IMR-90 (cell line): ENCODE data around the gene CIAO2A. TPM values are rescaled to one million over a fixed set of nuclear protein-coding genes. Genes with fewer than 3 reads are reported as not detected.

Experiments
- ATAC-seq: fragments of 200-7000 bp; cut with Tn5 transposase; 2 replicates; pipeline ENCODE4 v1.9.1; 2020; ENCODE audit warnings: low read depth, mild to moderate bottlenecking, moderate library complexity
- BruUV-seq: library from RNA; stranded (reverse); fragments of 400-500 nt; replicated peaks from 2 replicates; lab custom pipeline; 2021; lab: Mats Ljungman, UMichigan
- CTCF ChIA-PET: fragments of 300-600 bp; formaldehyde crosslinking; extraction: SDS; loops from one replicate; lab custom pipeline; 2021; ENCODE audit warnings: antibody characterized with exemption; lab: Yijun Ruan, JAX
- POLR2A ChIA-PET: fragments of 300-600 bp; sonication (Branson Sonifier 250); formaldehyde crosslinking; loops from one replicate; lab custom pipeline; 2022; ENCODE audit warnings: antibody characterized with exemption; ENCODE audit not compliant: unreplicated experiment; lab: Charles Lee
- DNase-seq: peaks from one replicate; pipeline ENCODE4 v3.0.0; 2013
- H2AFZ ChIP-seq: replicated peaks from 2 replicates; pipeline ENCODE3; 2013; ENCODE audit warnings: low read length, mild to moderate bottlenecking; ENCODE audit not compliant: poor library complexity
- H2AK5ac ChIP-seq: 2 replicates; pipeline ENCODE4 v1.6.1; 2013; ENCODE audit warnings: low read depth, low read length, inconsistent platforms
- H2AK9ac ChIP-seq: replicated peaks from 2 replicates; pipeline ENCODE3; 2013; ENCODE audit warnings: mild to moderate bottlenecking, low read depth, low read length, moderate library complexity; ENCODE audit not compliant: poor library complexity
- H2BK120ac ChIP-seq: 2 replicates; pipeline ENCODE4 v1.6.1; 2013; ENCODE audit warnings: low read depth, low read length, inconsistent platforms
- H2BK15ac ChIP-seq: 3 replicates; pipeline ENCODE4 v1.6.1; 2013; ENCODE audit warnings: low read depth, low read length, inconsistent platforms
- H2BK20ac ChIP-seq: 2 replicates; pipeline ENCODE4 v1.6.1; 2013; ENCODE audit warnings: low read depth, mild to moderate bottlenecking, inconsistent platforms, low read length, moderate library complexity
- H2BK5ac ChIP-seq: 2 replicates; pipeline ENCODE4 v1.6.1; 2013; ENCODE audit warnings: mild to moderate bottlenecking, low read depth, low read length, inconsistent platforms; ENCODE audit not compliant: poor library complexity, severe bottlenecking
- H3K14ac ChIP-seq: replicated peaks from 2 replicates; pipeline ENCODE4 v1.6.1; 2013; ENCODE audit warnings: low read depth, low read length, inconsistent platforms
- H3K18ac ChIP-seq: 2 replicates; pipeline ENCODE4 v1.6.1; 2013; ENCODE audit warnings: low read depth, low read length, control low read depth
- H3K23ac ChIP-seq: 2 replicates; pipeline ENCODE4 v1.6.1; 2013; ENCODE audit warnings: low read depth, low read length, inconsistent platforms
- H3K27ac ChIP-seq: 2 replicates; pipeline ENCODE4 v1.5.1; 2013; ENCODE audit warnings: mild to moderate bottlenecking, control low read depth, low read length; ENCODE audit not compliant: insufficient read depth
- H3K27me3 ChIP-seq: 2 replicates; pipeline ENCODE4 v1.6.1; 2013; ENCODE audit warnings: low read length; ENCODE audit not compliant: control insufficient read depth, insufficient read depth
- H3K36me3 ChIP-seq: 2 replicates; pipeline ENCODE4 v1.6.1; 2013; ENCODE audit warnings: low read length, mixed read lengths; ENCODE audit not compliant: control insufficient read depth, insufficient read depth
- H3K4ac ChIP-seq: 2 replicates; pipeline ENCODE4 v1.6.1; 2013; ENCODE audit warnings: low read depth, low read length, inconsistent platforms
- H3K4me1 ChIP-seq: 2 replicates; pipeline ENCODE4 v1.6.1; 2013; ENCODE audit warnings: low read length, mixed read lengths; ENCODE audit not compliant: control insufficient read depth, insufficient read depth
- H3K4me2 ChIP-seq: 2 replicates; pipeline ENCODE4 v1.6.1; 2013; ENCODE audit warnings: low read depth, mild to moderate bottlenecking, control low read depth, low read length, moderate library complexity
- H3K4me3 ChIP-seq: 2 replicates; pipeline ENCODE4 v1.5.1; 2013; ENCODE audit warnings: low read depth, mild to moderate bottlenecking, control low read depth, low read length, moderate library complexity; ENCODE audit not compliant: insufficient read depth
- H3K56ac ChIP-seq: 2 replicates; pipeline ENCODE4 v1.6.1; 2013; ENCODE audit warnings: low read length, inconsistent platforms; ENCODE audit not compliant: insufficient read depth; ENCODE audit errors: extremely low read depth
- H3K79me1 ChIP-seq, 2 experiments: 2 replicates each; pipeline ENCODE4 v1.6.1; 2013; ENCODE audit warnings: low read length in 2 of 2, inconsistent platforms in 1 of 2, low read depth in 1 of 2
- H3K9ac ChIP-seq: 2 replicates; pipeline ENCODE4 v1.6.1; 2013; ENCODE audit warnings: low read depth, low read length, control low read depth
- H3K9me1 ChIP-seq: 2 replicates; pipeline ENCODE4 v1.6.1; 2013; ENCODE audit warnings: low read length, inconsistent platforms; ENCODE audit not compliant: insufficient read depth
- H3K9me3 ChIP-seq: 2 replicates; pipeline ENCODE4 v1.6.1; 2013; ENCODE audit warnings: low read length; ENCODE audit not compliant: control insufficient read depth, insufficient read depth
- H4K20me1 ChIP-seq: 2 replicates; pipeline ENCODE4 v1.6.1; 2013; ENCODE audit warnings: low read length, inconsistent platforms; ENCODE audit not compliant: insufficient read depth
- H4K5ac ChIP-seq: 2 replicates; pipeline ENCODE4 v1.6.1; 2013; ENCODE audit warnings: mild to moderate bottlenecking, low read depth, low read length, control low read depth
- H4K8ac ChIP-seq, 2 experiments: 2 replicates each; pipeline ENCODE4 v1.6.1; 2013; ENCODE audit warnings: low read depth in 2 of 2, low read length in 2 of 2, control low read depth in 1 of 2, inconsistent platforms in 1 of 2
- H4K91ac ChIP-seq: 2 replicates; pipeline ENCODE4 v1.6.1; 2013; ENCODE audit warnings: low read depth, low read length, inconsistent platforms; ENCODE audit not compliant: insufficient read depth
- CHD1 ChIP-seq: IDR thresholded peaks from 2 replicates; pipeline ENCODE4 v1.6.1; 2012; ENCODE audit warnings: low read depth, low read length, improper control_type of control experiment
- MAFK ChIP-seq: IDR thresholded peaks from 2 replicates; pipeline ENCODE4 v1.6.1; 2012; ENCODE audit warnings: low read depth, low read length, improper control_type of control experiment
- WGBS, 2 experiments: methylation state at CpG; one replicate each; pipeline versions ENCODE4 v1.1.5 to v1.1.7; 2013; ENCODE audit warnings: missing lambda C conversion rate in 2 of 2; ENCODE audit not compliant: insufficient read length in 1 of 2; ENCODE audit errors: extremely low coverage in 2 of 2; 5-methylcytosine and 5-hydroxymethylcytosine counted together
- dilution Hi-C: fragments of 300-500 bp; cut with HindIII; formaldehyde crosslinking; loops from one replicate; pipeline ENCODE4 v1.14.3; 2018; ENCODE audit warnings: low sequenced_read_pairs; ENCODE audit not compliant: unreplicated experiment
- in situ Hi-C: fragments of 300-500 bp; cut with MboI; formaldehyde crosslinking; loops from 3 replicates; pipeline ENCODE4 v1.14.3; 2019; ENCODE audit warnings: low sequenced_read_pairs, inconsistent platforms, mixed read lengths
- intact Hi-C: fragments of 100-400 bp; cut with micrococcal nuclease; formaldehyde crosslinking; loops from 2 replicates; pipeline ENCODE4 v1.10.0; 2022
- polyA plus RNA-seq, 3 experiments: library from polyadenylated mRNA; depleted of rRNA; stranded (reverse); fragments of >200 nt; gene quantifications; 2 replicates each; pipeline ENCODE4 v1.2.3, GENCODE V29; 2012; ENCODE audit warnings: low replicate concordance in 1 of 3
- total RNA-seq: library from RNA; depleted of rRNA; stranded (reverse); fragments of >200 nt; gene quantifications from 2 replicates; pipeline ENCODE4 v1.2.3, GENCODE V29; 2012

Gene CIAO2A
- total and polyA plus RNA-seq, 2 of the 4 experiments (the other 2 are of a cell fraction): 36.7 to 38.3 TPM

- dilution Hi-C loops: no loop called here
Measured at GRCh38 chr15:64112073-64112772, 18.6 kb upstream of the CIAO2A start.

More at GRCh38 chr15:64112073-64112772, 18.6 kb upstream of the CIAO2A start:
- DNase-seq (no peak), ATAC-seq (0 out of 2 replicates have a peak, but pooled peaks have one; percentile 16)
- intact Hi-C loops: loop anchor here (5.0 kb wide), 1 partner anchor 35 kb away; no protein-coding TSS in a partner anchor
- no peak overlapping the region for H3K56ac ChIP-seq
- H2BK15ac ChIP-seq: no peak overlapping the region
- H3K4ac ChIP-seq: no peak overlapping the region
- no peak overlapping the region for H2AK9ac ChIP-seq
- H4K20me1 ChIP-seq: peaks cover 29% of the 10 kb centered on the region; the same call in 1 of the 2 replicates
- TF ChIP-seq MAFK (peak; percentile 98), CHD1 (no peak)
- H4K5ac ChIP-seq: no peak overlapping the region
- no peak overlapping the region for H3K18ac ChIP-seq
- H3K9ac ChIP-seq: no peak overlapping the region
- peaks cover 37 to 55% of the 10 kb centered on the region in 2 experiments for H3K79me1 ChIP-seq
- H3K23ac ChIP-seq: peak overlapping the region; percentile 32; the same call in 1 of the 2 replicates
- no peak overlapping the region for H3K4me3 ChIP-seq
- no peak overlapping the region for H3K27ac ChIP-seq
- no peak overlapping the region for H2BK20ac ChIP-seq
- POLR2A ChIA-PET: interaction anchor here (1.5 kb wide), 1 partner anchor 18 kb away, joined by 3 read pairs; the partner anchor contains the start of gene CIAO2A
- H3K36me3 ChIP-seq: peaks cover 18% of the 10 kb centered on the region
- in situ Hi-C loops: no loop called here
- CTCF ChIA-PET: interaction anchor here (1.3 kb wide), 1 partner anchor 13 kb away, joined by 5 read pairs; no protein-coding TSS in a partner anchor
- H3K4me1 ChIP-seq: peaks cover 4% of the 10 kb centered on the region
- H3K27me3 ChIP-seq: no peaks in the 10 kb centered on the region
- H2BK120ac ChIP-seq: no peak overlapping the region
- no peaks in the 10 kb centered on the region for H3K9me3 ChIP-seq
- H2AFZ ChIP-seq: no peak overlapping the region
- no peak overlapping the region for H2AK5ac ChIP-seq
- no peak overlapping the region for H4K91ac ChIP-seq
- no peak overlapping the region for H4K8ac ChIP-seq
- WGBS, 2 experiments: no CpG with 5 or more reads among the region's 4 CpGs
- BruUV-seq: no TSS peak
- H3K9me1 ChIP-seq: peaks cover 9% of the 10 kb centered on the region
- H3K4me2 ChIP-seq: no peak overlapping the region
- H2BK5ac ChIP-seq: no peak overlapping the region
- H3K14ac ChIP-seq: 0 out of 2 replicates have a peak overlapping the region, but pooled peaks have one; percentile 6
